Measurements from ENCODE around the gene ZBTB39.
"Not testable (repeated sequence)": the region's sequence is repeated elsewhere in the genome, so short reads cannot be mapped to it uniquely, and the experiment has no call there.

ZBTB39 gene

GRCh38 chr12:56987011-56987410 is 19.3 kb downstream of the ZBTB39 start:
- Histone ChIP-seq H3K4me3 (replicated peaks; ENCODE audit: insufficient read depth, low read length) (no peak overlapping the region), H3K27ac (replicated peaks) (no peak overlapping the region), H3K27me3 (ENCODE audit: insufficient read depth, poor library complexity, severe bottlenecking) (no peaks in the 10 kb centered on the region)
- no peak for DNase-seq (ENCODE audit: low read depth in 1 of 2, low spot score in 1 of 2)
- TF ChIP-seq CTCF (IDR thresholded peaks at IDR 0.05; ENCODE audit: insufficient read depth, low read length) (no peak), SPI1 (IDR thresholded peaks at IDR 0.05; ENCODE audit: borderline replicate concordance, low read depth) (no peak), GABPA (IDR thresholded peaks at IDR 0.05; ENCODE audit: low read depth) (no peak), POLR2AphosphoS5 (IDR thresholded peaks at IDR 0.05; ENCODE audit: low read depth) (no peak)
- TF ChIP-seq, protein P1, sequence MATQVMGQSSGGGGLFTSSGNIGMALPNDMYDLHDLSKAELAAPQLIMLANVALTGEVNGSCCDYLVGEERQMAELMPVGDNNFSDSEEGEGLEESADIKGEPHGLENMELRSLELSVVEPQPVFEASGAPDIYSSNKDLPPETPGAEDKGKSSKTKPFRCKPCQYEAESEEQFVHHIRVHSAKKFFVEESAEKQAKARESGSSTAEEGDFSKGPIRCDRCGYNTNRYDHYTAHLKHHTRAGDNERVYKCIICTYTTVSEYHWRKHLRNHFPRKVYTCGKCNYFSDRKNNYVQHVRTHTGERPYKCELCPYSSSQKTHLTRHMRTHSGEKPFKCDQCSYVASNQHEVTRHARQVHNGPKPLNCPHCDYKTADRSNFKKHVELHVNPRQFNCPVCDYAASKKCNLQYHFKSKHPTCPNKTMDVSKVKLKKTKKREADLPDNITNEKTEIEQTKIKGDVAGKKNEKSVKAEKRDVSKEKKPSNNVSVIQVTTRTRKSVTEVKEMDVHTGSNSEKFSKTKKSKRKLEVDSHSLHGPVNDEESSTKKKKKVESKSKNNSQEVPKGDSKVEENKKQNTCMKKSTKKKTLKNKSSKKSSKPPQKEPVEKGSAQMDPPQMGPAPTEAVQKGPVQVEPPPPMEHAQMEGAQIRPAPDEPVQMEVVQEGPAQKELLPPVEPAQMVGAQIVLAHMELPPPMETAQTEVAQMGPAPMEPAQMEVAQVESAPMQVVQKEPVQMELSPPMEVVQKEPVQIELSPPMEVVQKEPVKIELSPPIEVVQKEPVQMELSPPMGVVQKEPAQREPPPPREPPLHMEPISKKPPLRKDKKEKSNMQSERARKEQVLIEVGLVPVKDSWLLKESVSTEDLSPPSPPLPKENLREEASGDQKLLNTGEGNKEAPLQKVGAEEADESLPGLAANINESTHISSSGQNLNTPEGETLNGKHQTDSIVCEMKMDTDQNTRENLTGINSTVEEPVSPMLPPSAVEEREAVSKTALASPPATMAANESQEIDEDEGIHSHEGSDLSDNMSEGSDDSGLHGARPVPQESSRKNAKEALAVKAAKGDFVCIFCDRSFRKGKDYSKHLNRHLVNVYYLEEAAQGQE (IDR thresholded peaks at IDR 0.05; ENCODE audit: insufficient replicate concordance, low read depth): no peak

DNA sequence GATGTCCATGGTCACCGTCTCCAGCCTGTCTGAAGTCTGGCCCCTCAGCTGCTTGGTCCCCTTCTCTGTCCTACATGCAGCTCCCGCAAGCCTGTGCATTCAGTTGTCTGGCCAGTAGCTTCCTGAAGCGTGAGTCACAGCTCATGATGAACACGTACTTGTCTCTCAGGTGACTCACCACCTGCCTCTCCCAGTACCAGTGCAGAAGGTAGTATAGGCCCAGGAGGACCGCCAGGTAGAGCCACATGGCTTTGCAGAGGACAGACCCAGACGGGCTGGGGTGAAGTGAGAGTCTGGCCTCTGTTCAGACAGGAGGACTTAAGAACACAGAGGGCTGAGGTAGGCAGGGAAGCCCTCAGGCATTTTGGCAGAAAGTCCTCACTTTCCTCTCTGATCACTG is 20.6 kb downstream of the ZBTB39 start:
- DNase-seq (ENCODE audit: low read depth in 1 of 2, low spot score in 1 of 2); H3K27me3 ChIP-seq (ENCODE audit: insufficient read depth, poor library complexity, severe bottlenecking); H3K4me3 ChIP-seq (replicated peaks; ENCODE audit: insufficient read depth, low read length); H3K27ac ChIP-seq (replicated peaks): not testable (repeated sequence)

DNA sequence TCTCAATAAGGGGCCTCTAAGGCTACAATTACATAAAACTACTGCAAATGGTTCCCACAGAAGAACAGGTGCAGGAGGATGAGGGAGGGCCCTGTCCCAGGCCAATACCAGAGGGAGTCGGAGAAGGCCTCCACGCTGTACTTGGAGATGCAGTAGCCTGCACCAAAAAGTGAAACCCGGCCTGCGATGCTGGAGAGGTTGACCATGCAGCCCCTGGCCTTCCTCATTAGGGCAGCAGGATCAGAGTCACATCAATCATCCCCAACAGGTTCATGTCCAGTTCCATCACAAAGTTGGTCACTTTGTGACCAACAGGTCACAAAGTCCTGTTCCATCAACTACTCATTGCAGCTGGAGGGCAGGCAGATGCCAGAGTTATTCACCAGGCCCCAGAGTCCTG is 23.0 kb downstream of the ZBTB39 start:
- Histone ChIP-seq H3K27me3 (ENCODE audit: insufficient read depth, poor library complexity, severe bottlenecking) (no peaks in the 10 kb centered on the region), H3K27ac (replicated peaks) (no peak overlapping the region), H3K4me3 (replicated peaks; ENCODE audit: insufficient read depth, low read length) (no peak overlapping the region)
- no peak for DNase-seq (ENCODE audit: low read depth in 1 of 2, low spot score in 1 of 2)
- TF ChIP-seq CTCF (IDR thresholded peaks at IDR 0.05; ENCODE audit: insufficient read depth, low read length) (no peak), GABPA (IDR thresholded peaks at IDR 0.05; ENCODE audit: low read depth) (no peak), SPI1 (IDR thresholded peaks at IDR 0.05; ENCODE audit: borderline replicate concordance, low read depth) (no peak), POLR2AphosphoS5 (IDR thresholded peaks at IDR 0.05; ENCODE audit: low read depth) (no peak)
- TF ChIP-seq, protein P1 (IDR thresholded peaks at IDR 0.05; ENCODE audit: insufficient replicate concordance, low read depth): no peak

DNA sequence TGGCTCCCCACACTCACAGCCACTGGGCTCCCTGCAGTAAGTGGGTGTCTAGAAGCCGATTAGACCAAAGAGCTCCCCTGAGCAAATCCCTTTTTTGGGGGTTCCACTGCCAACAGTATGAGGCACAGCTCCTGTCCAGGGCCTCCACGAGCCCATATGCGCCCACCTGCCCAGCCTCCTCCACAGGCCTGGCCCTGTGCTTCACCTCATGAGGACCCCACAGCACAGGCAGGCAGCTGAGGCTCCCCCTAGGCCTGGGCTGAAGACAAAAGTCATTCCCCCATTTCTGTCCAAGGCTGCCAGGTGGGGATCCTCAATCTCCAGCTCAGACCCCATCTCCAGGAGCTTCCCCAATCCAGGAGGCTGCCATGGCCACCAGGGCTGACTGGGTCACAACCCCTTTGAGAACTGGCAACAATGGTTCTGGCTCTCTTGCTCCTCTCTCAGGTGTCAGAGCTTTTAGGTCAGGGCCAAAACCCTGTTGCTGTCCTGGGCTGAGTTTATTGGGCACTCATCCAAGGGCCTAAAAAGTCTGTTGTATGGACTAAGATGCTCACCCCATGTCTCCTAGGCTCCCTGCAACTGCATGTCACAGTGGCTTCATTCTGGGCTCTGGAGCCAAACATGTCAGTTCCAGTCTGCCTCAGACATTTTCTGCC is 23.6 kb downstream of the ZBTB39 start:
- not testable (repeated sequence) for DNase-seq (ENCODE audit: low read depth in 1 of 2, low spot score in 1 of 2); H3K4me3 ChIP-seq (replicated peaks; ENCODE audit: insufficient read depth, low read length); H3K27me3 ChIP-seq (ENCODE audit: insufficient read depth, poor library complexity, severe bottlenecking); H3K27ac ChIP-seq (replicated peaks)

- no peak for DNase-seq (ENCODE audit: low read depth in 1 of 2, low spot score in 1 of 2)
- Histone ChIP-seq H3K27me3 (ENCODE audit: insufficient read depth, poor library complexity, severe bottlenecking) (no peaks in the 10 kb centered on the region), H3K27ac (replicated peaks) (no peak overlapping the region), H3K4me3 (replicated peaks; ENCODE audit: insufficient read depth, low read length) (no peak overlapping the region)
- TF ChIP-seq CTCF (IDR thresholded peaks at IDR 0.05; ENCODE audit: insufficient read depth, low read length) (no peak), GABPA (IDR thresholded peaks at IDR 0.05; ENCODE audit: low read depth) (no peak), SPI1 (IDR thresholded peaks at IDR 0.05; ENCODE audit: borderline replicate concordance, low read depth) (no peak), POLR2AphosphoS5 (IDR thresholded peaks at IDR 0.05; ENCODE audit: low read depth) (no peak)
- TF ChIP-seq, protein P1 (IDR thresholded peaks at IDR 0.05; ENCODE audit: insufficient replicate concordance, low read depth): no peak
These were observed 25.3 kb downstream of the ZBTB39 start for GRCh38 chr12:56980941-56981530.
